Stimulated activated CD8-positive, alpha-beta memory T cell treated with anti-CD3 and anti-CD28 coated beads, Interleukin-12 subunit alpha, Interleukin-12 subunit beta, amount 100 ng/mL, for 4 hours (primary cell): ENCODE data around the gene HBG2.
"Not testable (repeated sequence)": the region's sequence is repeated elsewhere in the genome, so short reads cannot be mapped to it uniquely, and the experiment has no call there.

Experiments
- DNase-seq: peaks from one replicate; pipeline ENCODE4 v3.0.0-alpha.2; 2020; ENCODE audit warnings: low read depth

HBG2 gene

DNA sequence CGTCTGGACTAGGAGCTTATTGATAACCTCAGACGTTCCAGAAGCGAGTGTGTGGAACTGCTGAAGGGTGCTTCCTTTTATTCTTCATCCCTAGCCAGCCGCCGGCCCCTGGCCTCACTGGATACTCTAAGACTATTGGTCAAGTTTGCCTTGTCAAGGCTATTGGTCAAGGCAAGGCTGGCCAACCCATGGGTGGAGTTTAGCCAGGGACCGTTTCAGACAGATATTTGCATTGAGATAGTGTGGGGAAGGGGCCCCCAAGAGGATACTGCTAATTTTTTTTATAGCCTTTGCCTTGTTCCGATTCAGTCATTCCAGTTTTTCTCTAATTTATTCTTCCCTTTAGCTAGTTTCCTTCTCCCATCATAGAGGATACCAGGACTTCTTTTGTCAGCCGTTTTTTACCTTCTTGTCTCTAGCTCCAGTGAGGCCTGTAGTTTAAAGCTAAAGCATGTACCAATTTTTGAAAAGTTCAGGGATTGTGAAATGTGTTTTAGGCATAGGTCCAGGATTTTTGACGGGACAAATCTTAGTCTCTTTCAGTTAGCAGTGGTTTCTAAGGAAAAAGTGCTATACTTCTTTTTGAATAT, 4.7 kb downstream of the HBG2 start, which contains the start of gene HBG1:
Gene HBG1 (minus strand): TSS at position 51 of the 590 bp plus-strand sequence. CDS start 53 bp downstream, outside the sequence.
- not testable (repeated sequence) for DNase-seq

DNA sequence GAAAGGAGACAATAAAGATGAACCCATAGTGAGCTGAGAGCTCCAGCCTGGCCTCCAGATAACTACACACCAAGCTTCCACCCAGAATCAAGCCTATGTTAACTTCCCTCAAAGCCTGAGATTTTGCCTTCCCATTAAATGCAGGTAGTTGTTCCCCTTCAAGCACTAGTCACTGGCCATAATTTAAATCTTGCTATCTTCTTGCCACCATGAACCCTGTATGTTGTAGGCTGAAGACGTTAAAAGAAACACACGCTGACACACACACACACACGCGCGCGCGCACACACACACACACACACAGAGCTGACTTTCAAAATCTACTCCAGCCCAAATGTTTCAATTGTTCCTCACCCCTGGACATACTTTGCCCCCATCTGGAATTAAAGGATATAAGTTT, 6.1 kb downstream of the HBG2 start:
- not testable (repeated sequence) for DNase-seq

DNA sequence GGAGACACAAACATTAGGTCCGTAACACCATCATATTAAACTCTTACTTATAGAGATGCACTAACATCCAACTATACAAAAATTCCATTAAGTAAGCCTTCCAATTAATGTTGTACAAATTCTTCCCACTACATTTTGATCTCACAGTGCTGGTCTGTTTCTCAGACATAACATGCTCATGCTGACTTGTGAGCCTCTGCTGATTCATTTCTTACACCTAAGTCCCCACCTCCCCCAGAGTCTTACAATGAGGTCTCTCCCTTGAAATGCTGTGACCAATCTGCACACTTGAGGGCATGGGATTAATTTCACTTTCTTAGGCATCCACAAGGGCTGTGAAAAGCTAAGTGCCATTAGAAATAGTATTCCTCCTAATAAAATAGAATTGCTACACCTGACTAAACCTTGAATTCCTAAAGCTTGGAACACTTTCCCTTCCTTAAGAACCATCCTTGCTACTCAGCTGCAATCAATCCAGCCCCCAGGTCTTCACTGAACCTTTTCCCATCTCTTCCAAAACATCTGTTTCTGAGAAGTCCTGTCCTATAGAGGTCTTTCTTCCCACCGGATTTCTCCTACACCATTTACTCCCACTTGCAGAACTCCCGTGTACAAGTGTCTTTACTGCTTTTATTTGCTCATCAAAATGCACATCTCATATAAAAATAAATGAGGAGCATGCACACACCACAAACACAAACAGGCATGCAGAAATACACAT, 6.9 kb downstream of the HBG2 start:
- DNase-seq: no peak

DNA sequence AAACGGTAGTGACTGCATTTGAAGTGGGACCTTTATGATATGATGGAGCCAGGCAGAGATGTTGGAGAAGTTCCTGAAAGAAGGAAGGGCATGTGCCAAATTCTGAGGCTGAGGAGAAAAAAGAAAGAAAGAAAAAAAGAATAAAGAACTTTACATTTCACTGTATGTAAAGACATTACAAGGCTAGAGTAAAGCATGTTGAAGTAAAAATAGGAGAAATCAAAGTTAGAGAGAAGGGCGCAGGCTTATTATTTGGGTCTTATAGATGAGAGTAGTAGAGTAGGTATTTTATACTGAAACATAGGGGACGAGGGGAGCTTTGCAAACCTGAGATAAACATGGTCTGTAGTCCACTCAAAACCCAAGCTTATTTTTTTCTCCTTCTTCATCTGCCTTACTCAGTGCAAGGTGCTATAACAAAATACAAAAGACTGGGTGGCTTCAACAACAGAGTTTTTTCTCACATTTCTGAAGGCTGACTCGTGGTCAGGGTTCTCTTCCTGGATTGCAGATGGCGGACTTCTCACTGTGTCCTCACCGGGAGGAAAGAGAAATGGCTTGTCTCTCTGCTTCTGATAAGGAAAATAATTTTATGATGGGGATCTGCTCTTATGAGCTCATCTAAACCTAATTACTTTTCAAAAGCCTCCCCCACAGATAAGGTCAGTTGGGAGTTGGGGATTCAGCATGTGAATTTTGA, 7.7 kb downstream of the HBG2 start:
- DNase-seq: no peak

DNA sequence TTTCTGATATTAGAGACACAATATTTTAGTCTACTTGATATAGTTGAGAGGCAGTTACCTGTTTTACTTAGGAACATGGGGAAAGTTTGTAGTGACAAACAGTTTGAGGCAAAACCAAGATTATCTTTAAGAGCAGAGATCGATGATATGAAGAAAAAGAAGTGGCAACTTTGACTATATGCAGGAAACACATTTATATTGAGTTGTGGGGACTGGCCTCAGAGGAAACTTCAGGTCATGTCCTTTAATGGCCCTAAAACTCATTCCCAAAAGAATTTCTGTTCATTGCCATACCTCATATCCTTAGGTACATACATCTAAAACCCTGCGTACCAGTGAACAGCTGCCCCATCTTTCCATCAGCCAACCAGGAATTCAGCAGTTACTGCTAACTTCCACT, 9.4 kb downstream of the HBG2 start:
- no peak for DNase-seq

DNA sequence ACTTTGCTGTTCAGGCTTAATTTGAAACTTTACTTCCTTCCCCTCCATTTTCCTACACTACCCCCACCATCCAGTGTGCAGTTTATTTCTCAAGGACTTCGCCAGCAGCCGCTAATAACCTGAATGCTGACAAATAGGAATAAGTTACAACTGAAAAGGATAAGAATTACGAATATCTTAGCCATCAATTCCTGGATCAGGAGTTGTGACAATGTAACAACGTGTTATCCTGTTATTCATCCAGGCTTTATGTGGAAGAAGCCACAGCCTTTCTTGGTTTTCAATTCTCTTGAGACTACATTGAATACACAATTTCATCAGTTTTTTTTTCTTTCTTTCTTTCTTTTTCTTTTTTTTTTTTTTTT, 10.8 kb downstream of the HBG2 start:
- DNase-seq: no peak

DNA sequence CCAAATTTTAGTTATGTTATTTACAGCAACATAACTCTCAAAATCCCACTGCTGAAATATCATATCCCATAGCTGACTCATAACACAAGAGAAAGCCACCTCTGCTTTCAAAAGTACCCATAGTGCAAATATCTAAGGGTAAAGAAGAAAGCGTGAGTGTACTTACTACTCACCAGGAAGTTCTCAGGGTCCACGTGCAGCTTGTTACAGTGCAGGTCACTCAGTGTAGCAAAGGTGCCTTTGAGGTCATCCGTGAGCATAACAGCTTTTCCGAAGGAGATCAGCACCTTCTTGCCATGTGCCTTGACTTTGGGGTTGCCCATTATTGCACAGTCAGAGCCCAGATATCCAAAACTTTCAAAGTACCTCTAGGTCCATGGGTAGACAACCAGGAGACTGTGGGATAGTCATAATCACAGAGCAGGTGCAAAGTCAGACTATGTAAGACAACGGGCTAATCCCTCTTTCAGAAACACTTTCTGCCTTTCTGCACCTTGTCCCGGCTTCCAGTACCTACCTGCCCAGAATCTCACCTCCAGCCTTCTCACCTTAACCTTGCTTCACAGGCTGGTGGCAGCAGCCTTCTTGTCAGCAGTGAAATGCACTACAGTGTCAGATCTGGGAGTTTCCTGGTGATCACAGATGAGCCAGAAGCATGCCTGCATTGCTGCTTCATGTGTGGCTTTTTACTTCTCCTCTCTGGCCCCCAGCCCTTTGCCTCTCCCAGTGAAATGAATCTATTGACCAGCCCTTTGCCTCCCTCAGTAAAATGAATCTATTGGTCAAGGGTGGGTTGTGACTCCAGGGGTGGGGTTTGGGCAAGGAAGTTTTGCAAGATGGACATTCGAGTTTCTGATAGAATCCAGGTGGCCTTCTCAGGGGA, 11.4 kb downstream of the HBG2 start:
- DNase-seq: no peak

DNA sequence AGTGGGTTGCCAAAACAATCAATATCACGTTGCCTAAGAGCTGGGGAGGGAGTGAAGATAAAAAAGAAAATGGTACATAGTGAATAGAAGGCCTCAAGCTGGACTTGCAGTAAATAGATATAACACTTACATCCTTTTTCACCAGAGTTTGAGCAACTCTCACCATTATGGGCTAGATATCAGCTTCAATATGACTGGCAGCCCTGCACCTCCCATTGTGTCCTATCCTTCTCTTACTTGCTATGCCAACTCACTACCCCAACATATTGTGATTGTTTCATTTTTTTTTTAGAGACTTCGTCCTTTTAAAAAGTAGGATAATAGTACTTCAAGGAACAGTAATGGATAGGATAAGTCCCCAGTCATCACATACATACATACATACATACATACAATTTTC, 12.4 kb downstream of the HBG2 start:
- DNase-seq: no peak

DNA sequence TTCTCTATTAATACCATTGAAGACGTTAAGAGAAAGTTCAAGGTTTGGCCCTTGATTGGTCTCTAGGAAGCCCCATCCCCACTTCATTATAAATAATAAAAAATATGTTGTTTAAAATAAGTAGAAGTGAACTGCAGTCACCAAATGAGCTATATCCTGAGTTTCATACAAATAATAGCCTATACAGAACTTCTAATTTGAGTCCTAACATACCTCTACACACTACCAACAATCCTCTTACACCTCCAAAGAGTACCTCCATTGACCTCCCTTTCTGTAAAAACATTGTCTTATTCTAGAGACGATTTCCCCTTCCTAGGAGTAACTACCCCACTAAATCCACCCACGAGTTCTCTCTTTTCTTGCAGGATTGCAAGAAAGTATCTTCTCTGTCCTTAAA, 13.1 kb downstream of the HBG2 start:
- DNase-seq: no peak

DNA sequence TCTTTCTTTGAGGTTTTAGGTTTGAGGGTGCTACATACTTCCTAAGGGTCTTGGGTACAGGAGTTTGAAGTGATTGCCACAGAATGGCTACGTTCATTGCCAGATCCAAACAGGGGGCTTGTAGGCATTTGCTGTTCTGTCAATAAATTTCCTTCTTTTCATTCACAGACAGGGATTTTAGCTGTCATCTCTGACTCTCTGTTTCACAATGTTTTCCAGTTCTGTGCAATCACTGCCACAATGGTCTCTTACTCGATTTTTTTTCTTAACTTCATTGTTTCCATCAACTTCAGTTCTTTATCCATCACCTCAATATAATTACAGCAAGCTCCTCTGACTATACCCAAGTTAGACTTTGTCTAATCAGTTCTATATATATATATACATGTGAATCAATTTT, 14.1 kb downstream of the HBG2 start:
- DNase-seq: no peak

DNA sequence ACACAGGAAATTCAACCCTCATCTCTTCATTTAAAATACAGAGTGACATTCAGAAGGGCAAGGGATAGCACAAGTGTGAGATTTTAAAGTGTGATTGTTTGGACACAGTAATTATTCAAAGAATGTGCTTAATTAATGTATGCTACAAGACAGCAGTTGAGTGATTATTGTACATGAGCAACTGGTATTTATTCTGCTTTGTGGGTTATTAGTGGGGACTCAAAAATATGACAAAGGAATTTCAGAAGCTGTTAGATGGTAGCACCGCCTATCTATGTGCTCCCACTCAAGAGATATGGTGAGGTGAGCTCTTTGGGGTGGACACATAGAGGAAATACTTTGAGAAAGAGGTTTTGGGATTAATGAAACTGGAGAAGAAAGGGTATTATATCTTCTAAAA, 14.5 kb downstream of the HBG2 start:
- no peak for DNase-seq

DNA sequence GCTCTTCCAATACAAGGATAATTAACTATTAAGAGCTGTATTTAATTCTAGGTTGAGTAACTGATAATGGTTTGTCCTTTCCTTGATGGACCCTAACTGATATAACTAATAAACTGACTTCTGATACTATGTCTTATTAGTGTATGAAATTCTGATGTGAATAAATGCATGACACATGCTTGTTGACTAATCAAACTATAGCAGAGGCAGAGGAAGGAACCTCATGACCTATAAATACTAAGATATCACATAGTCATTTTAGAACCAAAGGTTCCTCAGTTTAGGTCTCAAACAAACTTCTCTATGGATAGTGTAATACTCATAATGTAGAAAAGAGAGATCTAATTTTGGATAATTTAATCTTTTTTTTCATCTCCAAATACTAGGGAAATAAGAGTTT, 15.5 kb downstream of the HBG2 start:
- DNase-seq: no peak

DNA sequence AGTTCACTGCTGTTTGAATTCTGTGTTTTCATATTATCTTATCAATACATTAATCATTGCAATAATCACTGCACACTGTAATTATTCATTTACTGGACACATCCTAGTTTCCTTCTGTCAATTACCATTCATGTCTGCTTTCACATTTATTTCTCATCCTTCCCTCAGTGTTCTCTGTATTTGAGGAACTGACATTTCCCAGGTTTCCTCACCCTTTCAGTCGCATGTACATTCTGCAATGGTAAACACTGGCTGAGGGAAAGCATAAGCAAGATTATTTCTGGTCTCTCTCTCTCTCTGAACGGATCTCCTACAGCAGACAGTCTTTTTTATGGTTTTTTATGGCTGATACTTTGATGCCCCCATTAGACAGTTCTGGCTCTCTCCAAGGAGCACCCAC, 16.1 kb downstream of the HBG2 start:
- no peak for DNase-seq

DNA sequence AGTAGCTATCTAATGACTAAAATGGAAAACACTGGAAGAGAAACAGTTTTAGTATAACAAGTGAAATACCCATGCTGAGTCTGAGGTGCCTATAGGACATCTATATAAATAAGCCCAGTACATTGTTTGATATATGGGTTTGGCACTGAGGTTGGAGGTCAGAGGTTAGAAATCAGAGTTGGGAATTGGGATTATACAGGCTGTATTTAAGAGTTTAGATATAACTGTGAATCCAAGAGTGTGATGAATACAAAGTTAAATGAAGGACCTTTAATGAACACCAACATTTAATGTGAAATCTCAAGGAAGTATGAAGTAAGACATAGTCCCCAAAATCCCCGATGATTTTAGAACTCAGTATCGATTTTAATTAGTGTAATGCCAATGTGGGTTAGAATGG, 17.2 kb downstream of the HBG2 start:
- DNase-seq: no peak

DNA sequence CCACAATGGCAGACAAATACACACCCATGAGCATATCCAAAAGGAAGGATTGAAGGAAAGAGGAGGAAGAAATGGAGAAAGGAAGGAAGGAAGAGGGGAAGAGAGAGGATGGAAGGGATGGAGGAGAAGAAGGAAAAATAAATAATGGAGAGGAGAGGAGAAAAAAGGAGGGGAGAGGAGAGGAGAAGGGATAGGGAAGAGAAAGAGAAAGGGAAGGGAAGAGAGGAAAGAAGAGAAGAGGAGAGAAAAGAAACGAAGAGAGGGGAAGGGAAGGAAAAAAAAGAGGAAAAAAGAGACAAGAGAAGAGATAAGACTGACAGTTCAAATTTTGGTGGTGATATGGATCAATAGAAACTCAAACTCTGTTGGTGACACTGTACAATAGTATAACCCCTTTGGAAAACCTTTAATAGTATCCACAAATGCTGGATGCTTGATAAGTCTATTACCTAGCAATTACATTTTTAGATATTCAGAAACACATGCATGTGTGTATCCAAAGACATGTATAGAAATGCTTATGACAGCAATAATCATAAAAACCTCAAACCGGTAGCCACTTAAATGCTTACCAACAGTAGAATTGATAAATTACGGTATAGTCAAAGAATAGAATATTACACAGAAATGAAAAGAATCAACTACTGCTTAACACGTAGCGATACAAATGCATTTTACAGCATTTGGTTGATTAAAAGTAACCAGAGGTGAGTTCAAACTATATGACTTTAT, 19.1 kb downstream of the HBG2 start:
- DNase-seq: no peak

DNA sequence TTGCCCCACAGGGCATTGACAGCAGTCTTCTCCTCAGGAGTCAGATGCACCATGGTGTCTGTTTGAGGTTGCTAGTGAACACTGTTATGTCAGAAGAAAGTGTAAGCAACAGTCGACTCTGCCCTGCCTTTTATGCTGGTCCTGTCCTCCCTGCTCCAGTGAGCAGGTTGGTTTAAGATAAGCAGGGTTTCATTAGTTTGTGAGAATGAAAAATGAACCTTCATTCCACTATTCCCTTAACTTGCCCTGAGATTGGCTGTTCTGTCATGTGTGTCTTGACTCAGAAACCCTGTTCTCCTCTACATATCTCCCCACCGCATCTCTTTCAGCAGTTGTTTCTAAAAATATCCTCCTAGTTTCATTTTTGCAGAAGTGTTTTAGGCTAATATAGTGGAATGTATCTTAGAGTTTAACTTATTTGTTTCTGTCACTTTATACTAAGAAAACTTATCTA, 20.2 kb downstream of the HBG2 start, which contains the start of gene HBD:
Gene HBD (minus strand): TSS at position 103 of the 454 bp plus-strand sequence. CDS start 50 bp downstream, at position 53.
- no peak for DNase-seq

DNA sequence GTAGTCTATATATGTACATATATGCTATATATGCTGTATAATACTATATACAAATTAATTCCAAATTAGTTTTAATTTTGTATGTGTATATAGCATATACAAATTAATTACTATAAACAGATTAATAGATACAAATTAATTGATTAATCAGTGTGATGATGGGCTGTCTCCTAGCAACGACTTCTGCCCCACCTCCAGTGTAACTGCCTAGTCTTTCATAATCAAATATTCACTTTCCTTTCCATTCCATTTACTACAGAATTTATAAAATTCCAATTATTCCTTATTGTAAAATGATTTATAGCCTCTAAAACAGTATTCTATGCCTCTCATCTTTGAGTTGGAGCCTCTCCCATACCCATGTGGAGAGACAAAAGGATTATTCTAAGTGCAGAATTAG, 21.3 kb downstream of the HBG2 start:
- no peak for DNase-seq

DNA sequence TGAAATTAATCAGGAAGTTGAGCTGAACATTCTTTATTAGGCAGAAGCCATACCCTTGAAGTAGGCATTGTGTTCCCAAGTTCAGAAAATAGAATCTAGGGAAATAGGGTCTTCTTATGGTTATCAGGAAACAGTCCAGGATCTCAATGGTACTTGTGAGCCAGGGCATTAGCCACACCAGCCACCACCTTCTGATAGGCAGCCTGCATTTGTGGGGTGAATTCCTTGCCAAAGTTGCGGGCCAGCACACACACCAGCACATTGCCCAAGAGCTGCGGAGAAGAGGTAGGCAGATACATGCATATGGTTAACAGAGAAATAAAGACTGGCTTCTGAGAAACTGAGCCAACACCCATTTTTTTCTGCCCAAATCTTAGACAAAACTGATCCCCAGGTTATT, 21.8 kb downstream of the HBG2 start:
- no peak for DNase-seq

DNA sequence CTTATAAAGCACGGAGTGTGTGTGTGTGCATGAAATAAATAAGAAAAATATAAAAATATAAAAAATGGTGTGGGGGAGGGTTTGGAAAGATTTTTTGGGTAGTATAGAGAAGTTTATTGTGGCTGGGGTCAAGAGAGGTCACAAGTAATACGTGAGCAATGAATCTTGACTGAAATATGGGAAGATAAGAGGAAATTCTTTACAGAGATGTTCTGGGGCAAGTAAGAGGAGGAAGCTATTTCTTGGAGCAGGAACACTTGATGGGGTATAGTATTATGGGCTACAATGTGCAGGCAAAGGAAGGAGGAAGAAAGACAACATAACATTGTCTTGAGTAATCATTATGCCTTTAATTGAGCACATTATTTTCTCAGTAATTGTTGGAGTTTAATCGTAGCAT, 22.4 kb downstream of the HBG2 start:
- DNase-seq: no peak

DNA sequence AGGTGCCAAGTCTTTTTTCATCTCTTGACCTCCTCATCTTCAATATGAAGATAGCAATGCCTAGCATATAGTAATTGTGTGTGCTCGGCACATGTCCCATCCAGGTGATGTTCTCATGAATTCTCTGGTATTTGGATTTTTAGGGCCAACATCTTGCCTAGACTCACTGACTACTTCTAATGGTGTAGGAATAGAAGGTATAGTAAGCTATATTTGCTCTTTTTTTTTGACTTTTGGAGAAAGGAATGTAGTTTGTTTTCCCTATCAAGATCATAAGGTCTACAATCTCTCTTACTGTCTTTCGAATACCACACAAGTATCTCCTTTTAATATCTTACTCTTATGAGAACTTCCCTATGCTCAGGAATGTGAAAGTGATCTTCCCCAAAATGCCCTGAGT, 23.5 kb downstream of the HBG2 start:
- DNase-seq: no peak

DNA sequence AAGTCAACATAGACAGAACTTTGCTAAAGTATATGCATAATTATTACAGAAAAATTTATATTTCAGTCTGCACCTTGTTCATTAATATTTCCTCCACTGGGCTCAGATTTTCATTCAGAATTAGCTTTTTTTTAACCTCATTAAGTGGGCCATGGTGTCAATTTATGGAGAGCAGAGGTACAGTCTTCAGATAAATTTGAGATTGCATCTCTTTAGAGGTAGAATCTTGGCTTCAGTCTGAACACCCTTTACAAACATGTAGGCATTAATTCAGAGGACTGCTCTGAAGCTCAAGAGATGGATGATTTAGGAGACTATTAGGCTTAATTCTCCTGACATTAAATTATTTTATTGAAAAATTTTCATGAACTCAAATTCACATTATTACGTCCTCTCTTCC, 24.3 kb downstream of the HBG2 start:
- DNase-seq: no peak

DNA sequence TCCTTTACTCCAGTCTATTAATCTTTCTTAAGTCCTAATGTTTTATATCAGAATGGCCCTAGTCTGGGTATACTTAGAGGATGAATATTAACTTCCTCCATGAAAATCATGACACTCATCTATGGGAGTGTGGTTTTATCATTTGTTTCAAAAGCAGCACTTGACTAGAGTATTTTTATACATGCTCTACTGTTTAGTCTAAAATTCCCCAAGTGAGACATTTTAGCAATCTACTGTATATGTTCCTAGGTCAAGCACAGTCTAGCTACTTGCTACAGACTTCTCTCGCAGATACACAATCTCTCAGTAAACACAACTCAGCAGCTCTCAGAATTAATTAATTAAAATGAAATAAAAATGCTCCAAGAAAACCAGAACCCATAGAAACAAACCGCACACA, 24.8 kb downstream of the HBG2 start:
- DNase-seq: no peak
